Ascending aorta (tissue), 2 donors: Measurements from ENCODE around the gene DOK1. TPM values are rescaled to one million over a fixed set of nuclear protein-coding genes. Genes with fewer than 3 reads are reported as not detected.

ENCODE experiments used
- DNase-seq, 2 donors: peaks; one replicate each; pipeline ENCODE4 v3.0.0-alpha.2; 2019; ENCODE audit warnings: low spot score in 2 of 2
- H3K27ac ChIP-seq, 2 donors: fragments of 200-600 bp; sonication (generic); one replicate each; pipeline ENCODE4 v1.5.1; 2016 to 2017; ENCODE audit warnings: mild to moderate bottlenecking in 1 of 2
- H3K27me3 ChIP-seq: fragments of 200-600 bp; sonication (generic); one replicate; pipeline ENCODE4 v1.5.1; 2017
- H3K36me3 ChIP-seq, 2 donors: fragments of 200-600 bp; sonication (generic); one replicate each; pipeline ENCODE4 v1.5.1; 2016
- H3K4me1 ChIP-seq, 2 donors: fragments of 200-600 bp; sonication (generic); one replicate each; pipeline ENCODE4 v1.5.1; 2016 to 2017; ENCODE audit warnings: mild to moderate bottlenecking in 1 of 2
- H3K4me3 ChIP-seq, 2 donors: fragments of 200-600 bp; sonication (generic); one replicate each; pipeline ENCODE4 v1.5.1; 2016 to 2017; ENCODE audit warnings: mild to moderate bottlenecking in 1 of 2
- H3K9me3 ChIP-seq, 2 donors: fragments of 200-600 bp; sonication (generic); one replicate each; pipeline ENCODE4 v1.5.1; 2016
- CTCF ChIP-seq, 3 experiments: fragments of 200-600 bp in 2 of 3; fragments of 450-650 bp in 1 of 3; sonication (generic) in 2 of 3; IDR thresholded peaks; one replicate each; pipeline ENCODE4 v1.5.1; 2016 to 2019; ENCODE audit warnings: antibody characterized with exemption in 3 of 3, mild to moderate bottlenecking in 1 of 3, moderate library complexity in 1 of 3
- intact Hi-C: fragments of 100-400 bp; cut with DNase I; formaldehyde crosslinking; loops from one replicate; pipeline ENCODE4 v1.15.1; 2023
- total RNA-seq: library from RNA; depleted of rRNA; stranded (reverse); fragments of >200 nt; gene quantifications from one replicate; pipeline ENCODE4 v1.1.0, GENCODE V29; 2016

The DOK1 gene
- total RNA-seq, 1 donor from 2014 or later = 68.1 TPM

- Histone ChIP-seq H3K27ac (no peak overlapping the region), H3K36me3 (peaks cover 2 to 8% of the 10 kb centered on the region in 2 donors), H3K4me1 (peaks cover 8 to 27% of the 10 kb centered on the region in 2 donors), H3K27me3 (peaks cover 26% of the 10 kb centered on the region), H3K9me3 (no peaks in the 10 kb centered on the region), H3K4me3 (no peak overlapping the region)
- no peak for DNase-seq
- intact Hi-C loops = no loop called here
- no peak for TF ChIP-seq CTCF (IDR thresholded peaks at IDR 0.05)
Observed at GRCh38 chr2:74510272-74510671, 44.2 kb upstream of the DOK1 start.

DNA sequence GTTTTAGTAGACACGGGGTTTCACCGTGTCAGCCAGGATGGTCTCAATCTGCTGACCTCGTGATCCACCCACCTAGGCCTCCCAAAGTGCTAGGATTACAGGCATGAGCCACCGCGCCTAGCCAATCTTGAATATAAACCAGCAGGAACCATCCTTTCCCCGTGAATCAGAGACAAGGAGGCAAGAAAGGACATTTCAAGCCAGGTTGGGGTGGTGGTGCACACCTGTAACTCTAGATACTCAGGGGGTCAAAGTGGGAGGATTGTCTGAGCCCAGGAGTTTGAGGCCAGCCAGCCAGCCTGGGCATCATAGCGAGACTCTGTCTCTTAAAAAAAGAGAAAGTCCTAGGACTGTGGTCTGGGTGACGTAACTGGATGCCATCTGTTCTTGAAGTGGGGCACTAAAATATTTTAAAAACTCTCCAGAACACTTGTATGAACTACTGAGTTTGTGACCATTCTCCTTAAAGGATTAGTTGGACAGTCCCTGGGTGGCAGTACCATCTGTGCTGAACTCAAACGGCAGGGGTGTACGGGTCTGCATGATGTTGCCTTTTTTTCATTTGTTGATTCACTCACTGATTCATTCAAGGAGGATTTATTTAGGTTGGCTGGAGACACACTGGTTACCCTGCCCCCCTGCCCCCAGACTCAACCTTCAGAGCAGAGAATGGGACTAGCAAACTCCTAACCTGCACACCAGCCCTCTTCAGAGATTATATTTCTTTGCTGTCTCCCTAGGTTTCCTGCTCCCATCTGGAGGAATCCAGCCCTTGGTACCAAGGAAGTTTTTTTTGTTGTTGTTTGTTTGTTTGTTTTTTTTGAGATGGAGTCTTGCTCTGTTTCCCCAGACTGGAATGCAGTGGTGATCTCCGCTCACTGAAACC is 43.2 kb upstream of the DOK1 start:
- Histone ChIP-seq H3K27ac (no peak overlapping the region), H3K9me3 (no peaks in the 10 kb centered on the region), H3K27me3 (peaks cover 36% of the 10 kb centered on the region), H3K36me3 (no peaks in the 10 kb centered on the region), H3K4me1 (peaks cover 18 to 27% of the 10 kb centered on the region in 2 donors), H3K4me3 (no peak overlapping the region)
- intact Hi-C loops = no loop called here
- no peak for TF ChIP-seq CTCF (IDR thresholded peaks at IDR 0.05)
- no peak for DNase-seq

- no peak for DNase-seq
- H3K36me3 ChIP-seq = no peaks in the 10 kb centered on the region
- no peak for TF ChIP-seq CTCF (IDR thresholded peaks at IDR 0.05)
- H3K27me3 ChIP-seq = peaks cover 39% of the 10 kb centered on the region
- H3K4me3 ChIP-seq = no peak overlapping the region
- intact Hi-C loops = no loop called here
- no peaks in the 10 kb centered on the region for H3K9me3 ChIP-seq
- H3K27ac ChIP-seq = no peak overlapping the region
- peaks cover 18 to 19% of the 10 kb centered on the region in 2 donors for H3K4me1 ChIP-seq
Observed at GRCh38 chr2:74512744-74513604, 41.5 kb upstream of the DOK1 start.

DNA sequence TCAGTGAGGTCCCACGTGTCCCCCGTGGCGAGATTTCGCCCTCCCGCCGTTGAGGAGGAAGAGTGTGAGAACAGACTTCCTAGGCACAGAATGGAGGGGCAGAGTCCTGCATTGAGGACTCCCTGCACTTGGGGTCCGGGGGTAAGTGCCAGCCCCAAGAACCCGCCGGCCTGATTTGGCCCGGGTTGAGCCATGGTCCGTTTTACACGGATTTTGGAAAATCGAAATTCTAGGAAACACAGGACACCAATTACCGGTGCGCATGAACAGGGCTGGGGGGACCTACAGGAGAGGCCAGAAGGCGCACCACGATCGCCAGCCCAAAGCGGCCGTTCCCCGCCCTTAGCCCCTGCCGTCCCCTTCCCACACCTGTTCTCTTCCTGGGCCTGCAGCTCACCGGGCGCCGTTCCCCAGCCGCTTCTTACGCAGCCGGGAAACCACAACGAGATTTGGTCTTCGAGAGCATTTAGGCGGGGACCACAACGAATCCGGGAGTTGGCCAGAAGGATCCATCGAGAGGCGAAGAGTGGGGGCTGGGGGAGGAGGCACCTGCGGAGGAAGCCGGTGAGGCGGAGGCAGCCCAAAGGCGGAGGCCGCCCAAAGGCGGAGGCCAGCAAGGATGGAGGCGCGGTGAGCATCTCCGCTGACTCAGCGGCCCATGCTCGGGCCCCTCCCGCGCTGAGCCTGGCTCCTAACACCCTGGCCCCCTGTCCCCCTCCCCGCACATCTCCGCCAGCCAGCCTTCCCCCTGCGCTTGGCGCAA is 40.7 kb upstream of the DOK1 start:
- Histone ChIP-seq H3K4me1 (peaks cover 16 to 18% of the 10 kb centered on the region in 2 donors), H3K9me3 (no peaks in the 10 kb centered on the region), H3K27me3 (peaks cover 39% of the 10 kb centered on the region), H3K4me3 (peak overlapping the region in 1 of 2 donors; percentile 58), H3K36me3 (no peaks in the 10 kb centered on the region), H3K27ac (no peak overlapping the region)
- no peak for DNase-seq
- TF ChIP-seq CTCF (IDR thresholded peaks at IDR 0.05) = no peak
- intact Hi-C loops = no loop called here
